Measurements from ENCODE around the gene IL36B. TPM values are rescaled to one million over a fixed set of nuclear protein-coding genes. Genes with fewer than 3 reads are reported as not detected.

Gene IL36B
- polyA plus RNA-seq, 1 donor, result not detected

DNA sequence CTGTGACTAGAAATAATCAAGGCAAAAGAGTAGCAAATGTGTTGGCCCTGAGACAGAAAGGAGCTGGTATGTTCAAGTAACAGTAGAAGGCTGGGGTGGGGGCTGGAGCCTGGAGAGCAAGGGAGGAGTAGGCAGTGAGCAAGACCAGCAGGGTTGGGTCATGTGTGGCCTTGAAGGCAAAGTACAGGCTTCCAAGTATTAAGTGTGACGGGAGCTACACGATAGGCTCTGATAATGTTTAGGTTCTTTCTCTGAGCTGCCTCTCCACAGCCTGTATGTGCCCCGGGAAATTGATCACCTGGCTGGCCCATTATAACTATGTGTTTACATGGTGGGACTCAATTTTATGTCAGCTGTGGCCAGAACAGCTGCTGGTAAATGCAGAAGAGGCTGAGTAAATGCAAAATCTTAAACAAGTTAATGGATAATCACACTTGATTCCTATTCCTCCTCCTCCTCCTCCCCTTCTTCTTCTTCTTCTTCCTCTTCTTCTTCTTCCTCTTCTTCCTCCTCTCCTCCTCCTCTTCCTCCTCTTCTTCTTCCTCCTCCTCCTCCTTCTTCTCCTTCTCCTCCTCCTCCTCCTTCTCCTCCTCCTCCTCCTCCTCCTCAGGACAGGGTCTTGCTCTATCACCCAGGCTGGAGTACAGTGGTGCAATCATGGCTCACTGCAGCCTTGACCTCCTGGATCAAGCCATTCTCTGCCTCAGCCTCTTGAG lies 24.4 kb upstream of the IL36B start:
- no peak for DNase-seq

DNA sequence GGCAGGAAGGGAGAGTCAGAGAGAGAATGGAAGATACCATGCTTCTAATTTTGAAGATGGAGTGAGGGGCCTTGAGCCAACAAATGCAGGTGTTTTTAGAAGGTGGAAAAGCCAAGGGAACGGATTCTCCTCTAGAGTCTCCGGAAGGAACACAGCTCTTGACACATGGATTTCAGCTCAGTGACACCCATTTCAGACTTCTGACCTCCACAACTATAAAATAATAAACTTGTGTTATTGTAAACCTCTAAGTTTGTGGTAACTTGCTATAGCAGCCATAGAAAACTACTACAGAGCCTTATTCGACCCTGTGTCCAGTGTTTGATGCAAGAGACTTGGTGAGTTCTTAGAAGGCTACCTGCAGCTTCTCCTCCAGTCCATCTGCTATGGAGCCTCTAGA lies 22.9 kb upstream of the IL36B start:
- no peak for DNase-seq

- DNase-seq, result no peak
Measured at GRCh38 chr2:113075030-113075429, 22.4 kb upstream of the IL36B start.

GRCh38 chr2:113073325-113073834 lies 20.7 kb upstream of the IL36B start:
- DNase-seq, result no peak

GRCh38 chr2:113072584-113072983 lies 19.9 kb upstream of the IL36B start:
- no peak for DNase-seq

GRCh38 chr2:113070606-113070975 lies 17.9 kb upstream of the IL36B start:
- no peak for DNase-seq

- no peak for DNase-seq
Measured at GRCh38 chr2:113069676-113070605, 17.3 kb upstream of the IL36B start.

DNA sequence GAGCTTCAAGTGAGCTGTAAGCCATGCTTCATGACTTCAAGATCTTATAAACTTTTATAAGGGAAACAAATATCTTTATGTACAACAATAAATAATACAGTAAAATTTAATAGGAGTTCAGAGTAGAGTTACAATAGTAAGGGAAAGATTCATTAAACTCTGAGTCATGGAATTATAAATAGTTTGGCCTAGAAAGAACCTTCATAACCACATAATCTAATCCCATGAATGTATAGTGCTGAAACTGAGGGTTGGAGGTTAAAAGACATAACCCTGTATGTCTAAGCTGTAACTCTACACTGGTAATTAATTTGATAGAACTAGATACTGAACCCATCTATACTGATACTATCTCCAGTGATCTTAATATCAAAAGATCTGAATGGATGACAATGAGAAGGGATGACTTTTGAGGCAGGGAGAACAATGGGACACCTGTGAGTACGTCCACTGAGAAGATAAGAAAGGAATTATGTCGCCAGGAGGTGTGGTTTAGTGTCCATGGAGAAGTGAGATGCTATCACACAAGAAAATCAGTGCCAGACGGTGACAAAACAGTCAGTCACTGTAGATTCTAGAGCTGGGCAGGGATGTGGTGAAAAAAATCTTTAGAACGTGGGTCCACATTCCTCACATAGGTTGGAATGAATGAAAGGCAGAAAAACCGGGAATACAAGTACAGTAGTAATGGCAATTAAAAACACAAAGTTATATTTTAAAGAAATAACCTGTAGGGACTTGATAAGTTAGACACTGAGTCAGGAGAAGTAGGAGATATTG lies 16.2 kb upstream of the IL36B start:
- no peak for DNase-seq

- DNase-seq, result no peak
Measured at GRCh38 chr2:113068249-113068648, 15.6 kb upstream of the IL36B start.

- no peak for DNase-seq
Measured at GRCh38 chr2:113067681-113068080, 15.0 kb upstream of the IL36B start, which contains the start of gene IL1F10. Gene IL1F10 (plus strand): TSS chr2:113067970. CDS start chr2:113072739, 4,769 bp downstream.

DNA sequence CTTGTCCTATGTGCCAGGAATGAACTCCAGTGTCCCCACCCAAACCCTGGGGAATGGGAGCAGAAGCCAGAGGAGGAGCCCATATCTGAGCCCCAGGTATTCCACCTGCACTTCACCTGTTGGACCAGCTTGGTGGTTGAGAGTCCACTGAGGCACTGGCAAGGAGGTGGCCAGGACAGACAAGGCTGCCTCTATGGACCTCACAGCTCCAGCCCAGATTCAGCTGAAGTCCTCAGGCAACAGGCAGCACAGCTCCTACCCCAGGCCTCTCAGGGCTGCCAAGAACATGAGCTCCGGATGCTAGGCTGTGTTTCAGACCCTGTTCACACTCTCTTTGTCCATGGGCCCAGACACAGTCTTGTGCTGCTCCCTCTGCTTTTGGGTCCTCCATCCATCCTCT lies 12.2 kb upstream of the IL36B start:
- no peak for DNase-seq

- DNase-seq, result no peak
Measured at GRCh38 chr2:113064281-113064680, 11.6 kb upstream of the IL36B start.

DNA sequence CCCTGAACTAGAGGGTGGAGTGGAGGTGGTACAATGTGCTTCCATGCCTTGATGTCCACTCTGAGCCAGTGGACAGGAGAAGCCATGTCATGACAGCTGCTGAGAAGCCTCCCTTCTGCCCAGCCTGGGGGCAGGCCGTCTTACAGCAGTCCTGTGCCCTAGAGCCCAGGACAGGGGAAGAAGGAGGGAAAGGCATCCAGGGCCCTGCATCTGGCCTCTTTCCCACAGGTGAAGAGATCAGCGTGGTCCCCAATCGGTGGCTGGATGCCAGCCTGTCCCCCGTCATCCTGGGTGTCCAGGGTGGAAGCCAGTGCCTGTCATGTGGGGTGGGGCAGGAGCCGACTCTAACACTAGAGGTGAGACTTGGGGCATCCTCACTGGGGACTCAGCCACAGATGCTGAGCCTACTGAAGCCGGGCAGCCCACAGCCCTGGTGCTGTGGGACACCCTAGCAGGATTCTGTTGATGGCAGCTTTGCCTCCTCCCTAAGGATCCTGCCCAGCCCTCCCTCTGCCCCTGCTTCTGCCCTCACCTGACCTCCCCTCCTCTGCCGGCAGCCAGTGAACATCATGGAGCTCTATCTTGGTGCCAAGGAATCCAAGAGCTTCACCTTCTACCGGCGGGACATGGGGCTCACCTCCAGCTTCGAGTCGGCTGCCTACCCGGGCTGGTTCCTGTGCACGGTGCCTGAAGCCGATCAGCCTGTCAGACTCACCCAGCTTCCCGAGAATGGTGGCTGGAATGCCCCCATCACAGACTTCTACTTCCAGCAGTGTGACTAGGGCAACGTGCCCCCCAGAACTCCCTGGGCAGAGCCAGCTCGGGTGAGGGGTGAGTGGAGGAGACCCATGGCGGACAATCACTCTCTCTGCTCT lies 9.5 kb upstream of the IL36B start:
- DNase-seq, result no peak

GRCh38 chr2:113061241-113061640 lies 8.6 kb upstream of the IL36B start:
- no peak for DNase-seq

- no peak for DNase-seq
Measured at GRCh38 chr2:113060796-113061195, 8.1 kb upstream of the IL36B start.

- DNase-seq, result no peak
Measured at GRCh38 chr2:113060396-113060795, 7.7 kb upstream of the IL36B start.

- no peak for DNase-seq
Measured at GRCh38 chr2:113058998-113059960, 6.6 kb upstream of the IL36B start, which contains the start of gene IL36RN. Gene IL36RN (plus strand): TSS chr2:113059198. CDS start chr2:113059439, 241 bp downstream.

DNA sequence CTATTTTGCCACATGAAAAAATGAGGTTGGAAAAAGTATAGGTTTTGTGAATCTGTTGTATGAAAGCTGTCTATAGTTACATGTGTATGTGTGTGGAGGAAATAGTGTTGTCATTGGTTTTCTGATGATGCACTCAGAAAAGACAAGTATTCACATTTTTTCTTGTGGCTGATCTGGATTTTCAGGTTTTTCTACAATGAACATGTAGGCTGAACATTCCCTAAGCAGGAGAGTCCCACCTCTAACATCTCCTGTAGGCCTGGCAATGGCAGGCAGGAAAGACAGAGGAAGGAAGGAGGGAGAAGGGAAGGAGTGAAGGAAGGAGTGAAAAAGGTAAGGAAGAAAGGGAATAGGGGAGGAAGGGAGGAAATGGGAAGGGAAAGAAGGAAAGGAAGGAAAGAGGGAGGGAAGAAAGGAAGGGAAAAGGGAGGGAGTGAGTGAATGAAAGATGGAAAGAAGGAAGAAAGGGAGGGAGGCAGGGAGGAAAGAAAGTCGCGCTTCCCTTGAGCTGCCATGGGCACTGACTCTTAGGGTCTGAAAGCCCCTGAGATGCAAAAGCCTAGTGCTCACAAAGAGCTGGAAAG lies 5.8 kb upstream of the IL36B start:
- no peak for DNase-seq

- no peak for DNase-seq
Measured at GRCh38 chr2:113057117-113057516, 4.5 kb upstream of the IL36B start.

- DNase-seq, result no peak
Measured at GRCh38 chr2:113056521-113056920, 3.9 kb upstream of the IL36B start.

All from left kidney (tissue), 2 donors.